K562 (cell line): ENCODE data around the gene SLC39A7. TPM values are rescaled to one million over a fixed set of nuclear protein-coding genes. Genes with fewer than 3 reads are reported as not detected.

Experiments used
- EWSR1 ChIP-seq: fragments of 450-650 bp; IDR thresholded peaks from 2 replicates; pipeline ENCODE4 v1.6.1; 2018; ENCODE audit warnings: borderline replicate concordance, mild to moderate bottlenecking, low read depth, moderate library complexity; ENCODE audit not compliant: partially characterized antibody
- GABPB2 ChIP-seq: fragments of 250-450 bp; sonication (Bioruptor Pico); conservative IDR thresholded peaks from 2 replicates; pipeline ENCODE4 v1.5.1; 2021; ENCODE audit warnings: mild to moderate bottlenecking
- HMGXB4 ChIP-seq: sonication (generic); formaldehyde crosslinking; IDR thresholded peaks from 2 replicates; pipeline ENCODE4 v1.8.1; 2023; ENCODE audit warnings: mild to moderate bottlenecking, missing genetic modification reagents
- HNRNPLL ChIP-seq: fragments of 200-400 bp; formaldehyde crosslinking; IDR thresholded peaks from 2 replicates; pipeline ENCODE4 v1.6.1; 2017; ENCODE audit warnings: low read length, low read depth, mild to moderate bottlenecking; ENCODE audit not compliant: poor library complexity, severe bottlenecking
- KDM1A ChIP-seq, 2 experiments: fragments of 450-650 bp; IDR thresholded peaks; 2 replicates each; pipeline ENCODE4 v1.6.1; 2016; ENCODE audit warnings: mild to moderate bottlenecking in 2 of 2
- LARP7 ChIP-seq: fragments of 450-650 bp; IDR thresholded peaks from 2 replicates; pipeline ENCODE4 v1.6.1; 2016
- MYC ChIP-seq, 2 experiments: fragments of 250-450 bp in 1 of 2; sonication (Bioruptor Pico) in 1 of 2; IDR thresholded peaks; 2 replicates each; pipeline versions ENCODE4 v1.5.1 to v1.6.1; 2012 to 2021; ENCODE audit warnings: low read depth in 2 of 2, borderline replicate concordance in 1 of 2, improper control_type of control experiment in 1 of 2, low read length in 1 of 2, mild to moderate bottlenecking in 1 of 2, moderate library complexity in 1 of 2
- NCOR1 ChIP-seq: fragments of 450-650 bp; IDR thresholded peaks from 2 replicates; pipeline ENCODE4 v1.6.1; 2016; ENCODE audit warnings: mild to moderate bottlenecking, moderate library complexity
- PPARD ChIP-seq: fragments of 250-450 bp; sonication (Bioruptor Pico); IDR thresholded peaks from 2 replicates; pipeline ENCODE4 v1.8.0; 2022; ENCODE audit warnings: inconsistent platforms, mild to moderate bottlenecking, moderate library complexity
- PRDM10 ChIP-seq: fragments of 450-650 bp; IDR thresholded peaks from 2 replicates; pipeline ENCODE4 v1.6.1; 2018; ENCODE audit not compliant: partially characterized antibody
- PYGO2 ChIP-seq: fragments of 450-650 bp; IDR thresholded peaks from 2 replicates; pipeline ENCODE4 v1.6.1; 2016; ENCODE audit warnings: mild to moderate bottlenecking, missing genetic modification characterization, moderate library complexity, missing compliant biosample characterization
- SMARCC2 ChIP-seq: fragments of 450-650 bp; IDR thresholded peaks from 2 replicates; pipeline ENCODE4 v1.6.1; 2017; ENCODE audit warnings: antibody characterized with exemption, moderate library complexity, mild to moderate bottlenecking, low read depth
- SRF ChIP-seq, 2 experiments: fragments of 250-450, 450-650 bp in 1 of 2; sonication (Bioruptor Pico) in 1 of 2; sonication (generic) in 1 of 2; formaldehyde crosslinking; IDR thresholded peaks; 2 replicates each; pipeline versions ENCODE4 v1.5.0 to v1.5.1; 2020 to 2022; ENCODE audit warnings: mild to moderate bottlenecking in 1 of 2, missing genetic modification reagents in 1 of 2
- TSC22D4 ChIP-seq: fragments of 450-650 bp; IDR thresholded peaks from 2 replicates; pipeline ENCODE4 v1.6.1; 2016; ENCODE audit warnings: missing genetic modification characterization, missing biosample characterization, control low read depth
- ZC3H4 ChIP-seq: sonication (generic); formaldehyde crosslinking; IDR thresholded peaks from 2 replicates; pipeline ENCODE4 v1.9.0; 2021; ENCODE audit warnings: missing genetic modification reagents, borderline replicate concordance
- ZC3H8 ChIP-seq: fragments of 450-650 bp; IDR thresholded peaks from 2 replicates; pipeline ENCODE4 v1.6.1; 2017
- ZNF146 ChIP-seq: IDR thresholded peaks from one replicate; pipeline ENCODE4 v1.6.1; 2018; ENCODE audit warnings: missing compliant biosample characterization; ENCODE audit not compliant: unreplicated experiment
- ZNF408 ChIP-seq: fragments of 250-450 bp; sonication (Bioruptor Pico); IDR thresholded peaks from 2 replicates; pipeline ENCODE4 v1.4.0; 2020; ENCODE audit warnings: low read depth, mild to moderate bottlenecking, moderate library complexity
- polyA plus RNA-seq, 8 experiments: library from polyadenylated mRNA; depleted of rRNA in 4 of 8; stranded (reverse) in 5 of 8; unstranded in 3 of 8; fragments of >200 nt; fragmentation: Nextera tagmentation in 2 of 8; fragmentation: Illumina TruSeq in 1 of 8; extraction: Ambion mirVana in 2 of 8; extraction: Trizol in 1 of 8; gene quantifications; 2 replicates each; pipeline versions ENCODE4 v1.2.1 to v1.2.3, GENCODE V29; 2011 to 2014; ENCODE audit warnings: inconsistent platforms in 1 of 8, missing spikeins in 1 of 8
- total RNA-seq, 7 experiments: library from RNA; depleted of rRNA in 6 of 7; stranded (reverse); fragments of >200 nt in 6 of 7; fragmentation: Illumina TruSeq in 2 of 7; extraction: Trizol in 2 of 7; gene quantifications; 2 replicates each; pipeline versions ENCODE4 v1.2.1 to v1.2.3, GENCODE V29; 2011 to 2021; ENCODE audit warnings: low replicate concordance in 1 of 7
- TF ChIP-seq, protein P1 (sequence below): IDR thresholded peaks from 3 replicates; pipeline ENCODE4 v1.6.1; 2011; ENCODE audit warnings: borderline replicate concordance, mild to moderate bottlenecking, moderate library complexity; ENCODE audit not compliant: insufficient read length; ENCODE audit errors: extremely low read depth

The SLC39A7 gene
- total and polyA plus RNA-seq, 9 of the 15 experiments (the other 6 are each of a cell fraction or from before 2014, with no cell fraction given) = 21.7 to 169 (median 121) TPM

- TF ChIP-seq EWSR1 = no peak
- TF ChIP-seq NCOR1 = no peak
- TF ChIP-seq SRF (CRISPR knock-in tag; IDR thresholded peaks at IDR 0.05) = no peak
- no peak for TF ChIP-seq ZNF408 (CRISPR knock-in tag)
- TF ChIP-seq PPARD (CRISPR knock-in tag) = no peak
- TF ChIP-seq TSC22D4 (tag) = no peak
- TF ChIP-seq ZC3H8 = no peak
- TF ChIP-seq, protein P1, sequence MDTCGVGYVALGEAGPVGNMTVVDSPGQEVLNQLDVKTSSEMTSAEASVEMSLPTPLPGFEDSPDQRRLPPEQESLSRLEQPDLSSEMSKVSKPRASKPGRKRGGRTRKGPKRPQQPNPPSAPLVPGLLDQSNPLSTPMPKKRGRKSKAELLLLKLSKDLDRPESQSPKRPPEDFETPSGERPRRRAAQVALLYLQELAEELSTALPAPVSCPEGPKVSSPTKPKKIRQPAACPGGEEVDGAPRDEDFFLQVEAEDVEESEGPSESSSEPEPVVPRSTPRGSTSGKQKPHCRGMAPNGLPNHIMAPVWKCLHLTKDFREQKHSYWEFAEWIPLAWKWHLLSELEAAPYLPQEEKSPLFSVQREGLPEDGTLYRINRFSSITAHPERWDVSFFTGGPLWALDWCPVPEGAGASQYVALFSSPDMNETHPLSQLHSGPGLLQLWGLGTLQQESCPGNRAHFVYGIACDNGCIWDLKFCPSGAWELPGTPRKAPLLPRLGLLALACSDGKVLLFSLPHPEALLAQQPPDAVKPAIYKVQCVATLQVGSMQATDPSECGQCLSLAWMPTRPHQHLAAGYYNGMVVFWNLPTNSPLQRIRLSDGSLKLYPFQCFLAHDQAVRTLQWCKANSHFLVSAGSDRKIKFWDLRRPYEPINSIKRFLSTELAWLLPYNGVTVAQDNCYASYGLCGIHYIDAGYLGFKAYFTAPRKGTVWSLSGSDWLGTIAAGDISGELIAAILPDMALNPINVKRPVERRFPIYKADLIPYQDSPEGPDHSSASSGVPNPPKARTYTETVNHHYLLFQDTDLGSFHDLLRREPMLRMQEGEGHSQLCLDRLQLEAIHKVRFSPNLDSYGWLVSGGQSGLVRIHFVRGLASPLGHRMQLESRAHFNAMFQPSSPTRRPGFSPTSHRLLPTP = no peak
- no peak for TF ChIP-seq ZC3H4 (CRISPR knock-in tag)
- TF ChIP-seq KDM1A (IDR thresholded peaks at IDR 0.05) = peak; percentile 6 to 71; a peak in 1 of 4 replicates
- TF ChIP-seq HNRNPLL = no peak
- TF ChIP-seq SMARCC2 = no peak
- no peak for TF ChIP-seq LARP7
- TF ChIP-seq HMGXB4 (CRISPR knock-in tag) = no peak
- TF ChIP-seq GABPB2 (CRISPR knock-in tag) = no peak
- no peak for TF ChIP-seq PYGO2 (tag)
- no peak for TF ChIP-seq ZNF146
- TF ChIP-seq MYC (IDR thresholded peaks at IDR 0.05; ENCODE audit: low read depth, low read length) = 0 out of 2 replicates have a peak, but pooled peaks have one; percentile 37
- no peak for TF ChIP-seq MYC (CRISPR knock-in tag; IDR thresholded peaks at IDR 0.05; ENCODE audit: borderline replicate concordance, low read depth)
- peak; percentile 10 for TF ChIP-seq PRDM10
Measured at GRCh38 chr6:33205191-33206026, 4.7 kb downstream of the SLC39A7 start (continued).
